NT2/D1 (cell line): Measurements from ENCODE around the gene MGARP.

ENCODE experiments used
- DNase-seq: peaks from one replicate; pipeline ENCODE4 v3.0.0-alpha.2; 2011; ENCODE audit warnings: low read depth, low spot score
- H3K27me3 ChIP-seq: 2 replicates; pipeline ENCODE4 v1.6.0; 2011; ENCODE audit warnings: mild to moderate bottlenecking; ENCODE audit not compliant: insufficient read length, insufficient read depth
- H3K36me3 ChIP-seq: 2 replicates; pipeline ENCODE4 v1.6.1; 2011; ENCODE audit warnings: mild to moderate bottlenecking, low read length, mixed read lengths; ENCODE audit not compliant: insufficient read depth, insufficient read length
- H3K4me1 ChIP-seq: 2 replicates; pipeline ENCODE4 v1.5.1; 2011; ENCODE audit not compliant: insufficient read depth, insufficient read length
- H3K4me3 ChIP-seq: 2 replicates; pipeline ENCODE4 v1.5.1; 2011; ENCODE audit warnings: low read depth; ENCODE audit not compliant: insufficient read length
- H3K9ac ChIP-seq: 2 replicates; pipeline ENCODE4 v1.6.0; 2011; ENCODE audit warnings: low read depth; ENCODE audit not compliant: insufficient read length
- H3K9me3 ChIP-seq: 2 replicates; pipeline ENCODE4 v1.5.1; 2011; ENCODE audit warnings: mild to moderate bottlenecking, low read length; ENCODE audit not compliant: insufficient read depth
- SUZ12 ChIP-seq: IDR thresholded peaks from 2 replicates; pipeline ENCODE4 v1.6.1; 2011; ENCODE audit not compliant: insufficient read length, insufficient read depth; ENCODE audit errors: extremely low read depth
- YY1 ChIP-seq: IDR thresholded peaks from 2 replicates; pipeline ENCODE4 v1.6.1; 2011; ENCODE audit not compliant: insufficient read length, insufficient read depth
- ZNF274 ChIP-seq: IDR thresholded peaks from 2 replicates; pipeline ENCODE4 v1.6.1; 2011; ENCODE audit warnings: mild to moderate bottlenecking, low read depth, low read length

The MGARP gene

GRCh38 chr4:139223682-139224317 lies 56.2 kb downstream of the MGARP start:
- Histone ChIP-seq H3K9me3 (no peaks in the 10 kb centered on the region), H3K4me3 (no peak overlapping the region), H3K9ac (no peak overlapping the region), H3K4me1 (no peaks in the 10 kb centered on the region), H3K36me3 (no peaks in the 10 kb centered on the region), H3K27me3 (no peaks in the 10 kb centered on the region)
- TF ChIP-seq ZNF274 (no peak), SUZ12 (no peak), YY1 (no peak)
- DNase-seq: no peak

GRCh38 chr4:139222215-139222614 lies 57.8 kb downstream of the MGARP start:
- no peaks in the 10 kb centered on the region for H3K9me3 ChIP-seq
- no peak overlapping the region for H3K9ac ChIP-seq
- no peaks in the 10 kb centered on the region for H3K27me3 ChIP-seq
- no peaks in the 10 kb centered on the region for H3K36me3 ChIP-seq
- DNase-seq: no peak
- H3K4me1 ChIP-seq: no peaks in the 10 kb centered on the region
- TF ChIP-seq YY1: no peak
- no peak for TF ChIP-seq ZNF274
- TF ChIP-seq SUZ12: no peak
- no peak overlapping the region for H3K4me3 ChIP-seq

GRCh38 chr4:139221687-139222086 lies 58.3 kb downstream of the MGARP start:
- no peaks in the 10 kb centered on the region for H3K27me3 ChIP-seq
- H3K4me1 ChIP-seq: no peaks in the 10 kb centered on the region
- no peak overlapping the region for H3K9ac ChIP-seq
- no peaks in the 10 kb centered on the region for H3K9me3 ChIP-seq
- no peak for DNase-seq
- H3K36me3 ChIP-seq: no peaks in the 10 kb centered on the region
- no peak overlapping the region for H3K4me3 ChIP-seq
- TF ChIP-seq YY1: no peak
- no peak for TF ChIP-seq SUZ12
- TF ChIP-seq ZNF274: no peak

GRCh38 chr4:139219450-139220055 lies 60.5 kb downstream of the MGARP start:
- Histone ChIP-seq H3K36me3 (no peaks in the 10 kb centered on the region), H3K4me3 (no peak overlapping the region), H3K4me1 (no peaks in the 10 kb centered on the region), H3K9ac (no peak overlapping the region), H3K27me3 (no peaks in the 10 kb centered on the region), H3K9me3 (no peaks in the 10 kb centered on the region)
- DNase-seq: no peak
- no peak for TF ChIP-seq ZNF274
- no peak for TF ChIP-seq SUZ12
- no peak for TF ChIP-seq YY1
